Smooth muscle cell (in vitro differentiated cells): ENCODE data around the gene FOXN3. TPM values are rescaled to one million over a fixed set of nuclear protein-coding genes. Genes with fewer than 3 reads are reported as not detected.
"Not testable (repeated sequence)": the region's sequence is repeated elsewhere in the genome, so short reads cannot be mapped to it uniquely, and the experiment has no call there.

Source experiments
- DNase-seq: peaks from one replicate; lab custom pipeline; 2025; ENCODE audit not compliant: unreplicated experiment; lab: John Stamatoyannopoulos, UW
- H2AFZ ChIP-seq: fragments of 200-600 bp; sonication (generic); 2 replicates; pipeline ENCODE4 v1.6.0; 2016; ENCODE audit warnings: antibody characterized with exemption, low read depth, mild to moderate bottlenecking
- H3F3A ChIP-seq: fragments of 200-600 bp; sonication (generic); 2 replicates; pipeline ENCODE4 v1.6.0; 2017; ENCODE audit warnings: antibody characterized with exemption, low read depth
- H3K27ac ChIP-seq: fragments of 200-600 bp; sonication (generic); 2 replicates; pipeline ENCODE4 v1.5.1; 2016; ENCODE audit warnings: low read depth, mild to moderate bottlenecking
- H3K27me3 ChIP-seq: fragments of 200-600 bp; sonication (generic); 2 replicates; pipeline ENCODE4 v1.6.1; 2016; ENCODE audit warnings: low read depth, mild to moderate bottlenecking
- H3K36me3 ChIP-seq: fragments of 200-600 bp; sonication (generic); 2 replicates; pipeline ENCODE4 v1.5.1; 2016; ENCODE audit warnings: low read depth
- H3K4me1 ChIP-seq: fragments of 200-600 bp; sonication (generic); 2 replicates; pipeline ENCODE4 v1.5.1; 2016; ENCODE audit warnings: low read depth
- H3K4me2 ChIP-seq: fragments of 200-600 bp; sonication (generic); 2 replicates; pipeline ENCODE4 v1.6.0; 2016; ENCODE audit warnings: mild to moderate bottlenecking
- H3K4me3 ChIP-seq: fragments of 200-600 bp; sonication (generic); 2 replicates; pipeline ENCODE4 v1.5.1; 2016; ENCODE audit warnings: mild to moderate bottlenecking
- H3K79me2 ChIP-seq: fragments of 200-600 bp; sonication (generic); 2 replicates; pipeline ENCODE4 v1.6.0; 2016; ENCODE audit warnings: low read depth, mild to moderate bottlenecking
- H3K9ac ChIP-seq: fragments of 200-600 bp; sonication (generic); 2 replicates; pipeline ENCODE4 v1.6.0; 2016; ENCODE audit warnings: low read depth
- H3K9me3 ChIP-seq: fragments of 200-600 bp; sonication (generic); replicated peaks from 2 replicates; pipeline ENCODE4 v1.5.1; 2016; ENCODE audit warnings: low read depth
- H4K20me1 ChIP-seq: fragments of 200-600 bp; sonication (generic); 2 replicates; pipeline ENCODE4 v1.6.0; 2016; ENCODE audit warnings: low read depth
- WGBS: methylation state at CpG from one replicate; pipeline ENCODE4 v1.1.7; 2016; ENCODE audit warnings: low lambda C conversion rate; 5-methylcytosine and 5-hydroxymethylcytosine counted together
- polyA plus RNA-seq: library from polyadenylated mRNA; unstranded; fragments of >200 nt; fragmentation: Nextera tagmentation; extraction: Ambion mirVana; gene quantifications from 2 replicates; pipeline ENCODE4 v1.2.1, GENCODE V29; 2016
- total RNA-seq: library from RNA; depleted of rRNA; stranded (reverse); fragments of >200 nt; gene quantifications from 2 replicates; pipeline ENCODE4 v1.2.3, GENCODE V29; 2014
- TF ChIP-seq, protein P1 (sequence below): fragments of 200-600 bp; sonication (generic); IDR thresholded peaks from 2 replicates; pipeline ENCODE4 v1.5.1; 2017; ENCODE audit warnings: borderline replicate concordance, mild to moderate bottlenecking, antibody characterized with exemption; ENCODE audit not compliant: insufficient read depth, poor library complexity, severe bottlenecking

FOXN3 gene
- total and polyA plus RNA-seq, 2 experiments from 2014 or later, result 24.5 to 31.5 TPM

DNA sequence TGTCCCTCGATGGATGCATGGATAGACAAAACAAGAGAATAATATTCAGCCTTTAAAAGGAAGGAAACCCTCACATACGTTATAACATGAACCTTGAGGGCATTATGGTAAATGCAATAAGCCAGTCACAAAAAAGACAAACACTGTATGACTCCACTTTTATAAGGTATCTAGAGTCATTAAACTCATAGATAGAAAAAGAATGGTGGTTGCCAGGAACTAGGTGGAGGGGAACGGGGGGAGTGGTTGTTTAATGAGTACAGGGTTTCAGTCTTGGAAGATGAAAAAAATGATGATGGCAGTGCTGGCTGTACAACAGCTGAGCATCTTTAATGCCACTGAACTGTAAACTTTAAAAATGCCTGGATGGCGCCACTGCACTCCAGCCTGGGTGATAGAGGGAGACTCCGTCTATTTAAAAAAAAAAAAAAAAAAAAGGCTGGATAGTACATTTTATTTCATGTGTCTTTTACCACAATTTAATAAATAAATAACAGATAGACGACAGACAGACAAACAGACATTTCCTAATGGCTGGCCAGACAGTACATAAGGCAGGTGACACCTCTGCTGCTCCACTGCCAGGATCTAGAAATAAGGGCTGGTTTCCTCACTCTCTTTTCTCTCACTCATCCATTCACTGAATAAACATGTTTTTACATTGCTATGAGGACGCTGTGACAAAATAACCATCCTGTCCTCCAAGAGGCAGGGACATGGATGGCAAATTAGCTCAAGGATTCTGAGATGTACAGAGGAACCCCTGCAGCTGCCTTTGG, 118.8 kb downstream of the FOXN3 start:
- H3K4me3 ChIP-seq, result no peak overlapping the region
- peaks cover 8% of the 10 kb centered on the region for H3F3A ChIP-seq
- WGBS, result 95% methylated on average over 7 of the region's 7 CpGs
- DNase-seq, result no peak
- peaks cover 6% of the 10 kb centered on the region for H3K4me1 ChIP-seq
- no peaks in the 10 kb centered on the region for H3K79me2 ChIP-seq
- no peak overlapping the region for H3K9ac ChIP-seq
- H3K27ac ChIP-seq, result no peak overlapping the region
- H4K20me1 ChIP-seq, result no peaks in the 10 kb centered on the region
- TF ChIP-seq, protein P1, sequence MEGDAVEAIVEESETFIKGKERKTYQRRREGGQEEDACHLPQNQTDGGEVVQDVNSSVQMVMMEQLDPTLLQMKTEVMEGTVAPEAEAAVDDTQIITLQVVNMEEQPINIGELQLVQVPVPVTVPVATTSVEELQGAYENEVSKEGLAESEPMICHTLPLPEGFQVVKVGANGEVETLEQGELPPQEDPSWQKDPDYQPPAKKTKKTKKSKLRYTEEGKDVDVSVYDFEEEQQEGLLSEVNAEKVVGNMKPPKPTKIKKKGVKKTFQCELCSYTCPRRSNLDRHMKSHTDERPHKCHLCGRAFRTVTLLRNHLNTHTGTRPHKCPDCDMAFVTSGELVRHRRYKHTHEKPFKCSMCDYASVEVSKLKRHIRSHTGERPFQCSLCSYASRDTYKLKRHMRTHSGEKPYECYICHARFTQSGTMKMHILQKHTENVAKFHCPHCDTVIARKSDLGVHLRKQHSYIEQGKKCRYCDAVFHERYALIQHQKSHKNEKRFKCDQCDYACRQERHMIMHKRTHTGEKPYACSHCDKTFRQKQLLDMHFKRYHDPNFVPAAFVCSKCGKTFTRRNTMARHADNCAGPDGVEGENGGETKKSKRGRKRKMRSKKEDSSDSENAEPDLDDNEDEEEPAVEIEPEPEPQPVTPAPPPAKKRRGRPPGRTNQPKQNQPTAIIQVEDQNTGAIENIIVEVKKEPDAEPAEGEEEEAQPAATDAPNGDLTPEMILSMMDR, result no peak
- no peaks in the 10 kb centered on the region for H3K9me3 ChIP-seq
- no peak overlapping the region for H2AFZ ChIP-seq
- no peaks in the 10 kb centered on the region for H3K27me3 ChIP-seq
- no peaks in the 10 kb centered on the region for H3K36me3 ChIP-seq
- no peak overlapping the region for H3K4me2 ChIP-seq

GRCh38 chr14:89296281-89296745, 120.7 kb downstream of the FOXN3 start:
- H4K20me1 ChIP-seq, result no peaks in the 10 kb centered on the region
- H3F3A ChIP-seq, result no peaks in the 10 kb centered on the region
- no peaks in the 10 kb centered on the region for H3K79me2 ChIP-seq
- no peak for DNase-seq
- no peak overlapping the region for H3K9ac ChIP-seq
- no peaks in the 10 kb centered on the region for H3K36me3 ChIP-seq
- no peaks in the 10 kb centered on the region for H3K27me3 ChIP-seq
- no peaks in the 10 kb centered on the region for H3K9me3 ChIP-seq
- 70% methylated on average over 6 of the region's 6 CpGs for WGBS
- no peak overlapping the region for H3K4me3 ChIP-seq
- no peaks in the 10 kb centered on the region for H3K4me1 ChIP-seq
- no peak overlapping the region for H3K4me2 ChIP-seq
- H2AFZ ChIP-seq, result no peak overlapping the region
- TF ChIP-seq, protein P1, result no peak
- no peak overlapping the region for H3K27ac ChIP-seq

- no peaks in the 10 kb centered on the region for H4K20me1 ChIP-seq
- no peaks in the 10 kb centered on the region for H3K4me1 ChIP-seq
- H3K27me3 ChIP-seq, result no peaks in the 10 kb centered on the region
- H3K79me2 ChIP-seq, result no peaks in the 10 kb centered on the region
- TF ChIP-seq, protein P1, result no peak
- H3K27ac ChIP-seq, result no peak overlapping the region
- no peak overlapping the region for H3K9ac ChIP-seq
- no peak for DNase-seq
- H3K9me3 ChIP-seq, result no peaks in the 10 kb centered on the region
- 82% methylated on average over 6 of the region's 6 CpGs for WGBS
- H3K36me3 ChIP-seq, result no peaks in the 10 kb centered on the region
- H3K4me2 ChIP-seq, result no peak overlapping the region
- H3F3A ChIP-seq, result no peaks in the 10 kb centered on the region
- H3K4me3 ChIP-seq, result no peak overlapping the region
- H2AFZ ChIP-seq, result no peak overlapping the region
These were observed 122.2 kb downstream of the FOXN3 start for GRCh38 chr14:89294872-89295271.

DNA sequence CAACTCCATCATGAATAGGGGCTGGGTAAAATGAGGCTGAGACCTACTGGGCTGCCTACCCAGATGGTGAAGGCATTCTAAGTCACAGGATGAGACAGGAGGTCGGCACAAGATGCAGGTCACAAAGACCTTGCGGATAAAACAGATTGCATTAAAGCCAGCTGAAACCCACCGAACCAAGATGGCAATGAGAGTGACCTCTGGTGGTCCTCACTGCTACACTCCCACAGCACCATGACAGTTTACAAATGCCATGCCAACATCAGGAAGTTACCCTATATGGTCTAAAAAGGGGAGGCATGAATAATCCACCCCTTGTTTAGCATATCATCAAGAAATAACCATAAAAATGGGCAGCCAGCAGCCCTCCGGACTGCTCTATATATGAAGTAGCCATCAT, 122.6 kb downstream of the FOXN3 start:
- H3K79me2 ChIP-seq, H3F3A ChIP-seq, H3K9ac ChIP-seq, H3K9me3 ChIP-seq, H3K4me2 ChIP-seq, DNase-seq, H3K27ac ChIP-seq, H3K4me1 ChIP-seq, H3K4me3 ChIP-seq, H3K36me3 ChIP-seq, H2AFZ ChIP-seq, H4K20me1 ChIP-seq, H3K27me3 ChIP-seq: not testable (repeated sequence)
- 88% methylated on average over 4 of the region's 4 CpGs for WGBS
